ENCODE data around the gene NCCRP1. TPM values are rescaled to one million over a fixed set of nuclear protein-coding genes. Genes with fewer than 3 reads are reported as not detected.

NCCRP1 gene, protein sequence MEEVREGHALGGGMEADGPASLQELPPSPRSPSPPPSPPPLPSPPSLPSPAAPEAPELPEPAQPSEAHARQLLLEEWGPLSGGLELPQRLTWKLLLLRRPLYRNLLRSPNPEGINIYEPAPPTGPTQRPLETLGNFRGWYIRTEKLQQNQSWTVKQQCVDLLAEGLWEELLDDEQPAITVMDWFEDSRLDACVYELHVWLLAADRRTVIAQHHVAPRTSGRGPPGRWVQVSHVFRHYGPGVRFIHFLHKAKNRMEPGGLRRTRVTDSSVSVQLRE
- 10 to 100 TPM in 1 of 2 donors, 1 to 10 TPM in 1; 1.3 to 12.4 TPM for total RNA-seq

DNA sequence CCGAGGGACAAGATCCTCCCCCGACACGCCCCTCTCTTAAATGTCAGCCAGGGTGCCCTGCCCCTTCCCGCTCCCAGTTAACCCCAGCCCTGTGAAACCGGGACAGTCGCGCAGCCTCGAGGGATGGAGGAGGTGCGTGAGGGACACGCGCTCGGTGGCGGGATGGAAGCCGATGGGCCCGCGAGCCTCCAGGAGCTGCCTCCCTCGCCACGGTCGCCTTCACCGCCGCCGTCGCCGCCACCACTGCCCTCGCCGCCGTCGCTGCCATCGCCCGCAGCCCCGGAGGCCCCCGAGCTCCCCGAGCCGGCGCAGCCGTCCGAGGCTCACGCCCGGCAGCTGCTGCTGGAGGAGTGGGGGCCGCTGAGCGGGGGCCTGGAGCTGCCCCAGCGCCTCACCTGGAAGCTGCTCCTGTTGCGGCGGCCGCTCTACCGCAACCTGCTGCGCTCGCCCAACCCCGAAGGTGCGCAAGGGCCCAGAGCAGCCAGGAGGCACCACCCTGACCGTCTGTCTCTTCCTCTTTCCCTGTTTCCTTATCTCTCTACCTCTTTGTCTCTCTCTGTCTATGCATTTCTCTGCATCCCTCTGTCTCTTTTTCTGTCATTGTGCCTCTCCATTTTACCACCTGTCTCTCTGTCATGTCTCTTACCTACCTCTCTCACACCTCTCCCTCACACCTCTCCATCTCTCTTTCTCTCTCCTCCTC is at the start of gene NCCRP1:
TSS of gene NCCRP1 (plus strand) at position 105 of the 703 bp plus-strand sequence. CDS start at position 124, 19 bp downstream.

DNA sequence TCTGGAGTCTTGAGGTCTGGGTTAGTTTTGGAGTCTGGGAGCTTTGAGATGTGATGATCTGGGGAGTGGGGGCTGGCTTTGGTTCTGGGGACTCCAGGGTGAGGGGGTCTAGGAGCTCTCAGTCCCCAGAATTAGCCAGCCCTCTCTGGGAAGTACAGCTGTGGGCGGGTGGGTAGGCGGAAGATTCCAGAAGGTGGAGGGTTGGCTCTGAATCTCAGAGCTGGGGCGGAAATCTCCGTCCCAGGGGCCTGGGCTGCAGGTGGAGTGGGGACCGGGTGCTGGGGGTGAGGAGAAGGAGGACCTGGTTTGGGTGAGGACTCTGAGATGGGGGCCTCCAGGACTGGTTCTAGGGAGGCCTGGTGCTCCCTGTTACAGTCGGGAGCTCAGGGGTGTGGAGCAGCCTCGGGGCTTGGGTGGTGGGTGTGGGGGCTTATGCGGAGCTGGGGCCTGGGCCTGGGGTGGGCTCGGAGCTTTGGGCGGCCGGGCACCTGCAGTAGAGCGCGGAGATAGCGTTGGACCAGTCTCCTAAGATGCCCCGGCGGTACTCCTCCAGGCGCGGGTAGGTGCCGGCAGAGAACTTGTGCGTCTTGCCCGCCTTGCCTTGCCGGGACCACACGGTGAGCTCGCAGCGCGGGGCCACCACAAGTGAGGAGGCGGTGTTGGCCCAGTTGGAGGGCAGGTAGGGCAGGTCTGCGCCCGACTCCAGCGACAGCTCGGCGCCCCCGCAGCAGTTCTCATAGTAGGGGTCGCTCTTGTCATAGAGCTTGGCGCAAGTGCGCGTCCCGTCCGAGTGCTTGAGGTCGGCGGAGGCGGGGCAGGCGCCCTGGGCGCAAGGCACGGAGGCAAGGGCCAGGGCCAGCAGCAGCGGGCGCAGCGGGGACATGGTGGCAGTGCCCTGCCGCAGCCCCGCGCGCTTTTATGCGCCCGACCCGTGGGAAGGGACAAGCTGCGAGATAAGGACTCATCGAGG is 6.9 kb downstream of the NCCRP1 start, which contains the start of gene SYCN:
TSS of gene SYCN (minus strand) at position 892 of the 970 bp plus-strand sequence. CDS start at position 883, 9 bp downstream.

DNA sequence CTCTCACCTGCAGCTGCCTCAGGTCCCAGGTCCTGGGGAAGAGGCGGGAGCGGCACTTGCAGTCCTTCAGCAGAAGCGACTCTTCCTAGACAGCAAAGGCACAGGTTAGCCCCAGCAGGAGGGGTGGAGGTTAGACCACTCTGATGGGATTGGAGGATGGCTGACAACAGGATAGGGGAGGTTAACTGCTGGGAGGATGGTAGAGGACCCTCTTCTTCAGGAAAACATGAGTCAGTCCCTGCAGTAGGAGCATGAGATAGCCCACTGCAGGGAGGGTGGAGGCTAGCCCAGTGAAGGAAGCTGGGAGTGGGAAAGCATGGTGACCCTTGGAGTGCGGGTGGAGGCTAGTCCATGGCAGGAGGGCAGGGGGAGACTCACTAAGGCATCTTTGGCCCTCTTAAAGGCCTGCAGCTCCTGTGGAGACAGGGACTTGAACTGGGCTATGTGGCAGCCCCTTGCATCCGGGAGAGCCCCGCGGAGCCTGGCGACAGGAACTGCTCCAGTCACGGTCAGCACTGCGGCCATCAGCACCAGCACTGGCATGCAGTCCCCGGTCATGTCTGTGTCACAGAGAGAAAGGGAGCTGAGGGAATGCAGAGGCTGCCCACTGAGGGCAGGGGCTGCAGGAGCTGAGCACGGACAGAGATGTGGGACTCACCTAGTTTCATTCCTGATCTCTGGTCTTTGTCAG is 47.8 kb downstream of the NCCRP1 start, which contains the start of gene IFNL3:
TSS of gene IFNL3 (minus strand) at position 597 of the 691 bp plus-strand sequence. CDS start at position 558, 39 bp downstream.

GRCh38 chr19:39248806-39249205 is 52.0 kb downstream of the NCCRP1 start, which contains the start of gene IFNL4:
Gene IFNL4 (minus strand): TSS chr19:39248856.

Other genes starting within 250 kb of the NCCRP1 start
- 10 to 100 TPM; 26.0 to 26.8 TPM for gene FBXO17, start 221.2 kb upstream of the NCCRP1 start, total RNA-seq
- gene FBXO27, start 164.4 kb upstream of the NCCRP1 start, total RNA-seq, result 1 to 10 TPM; 3.8 to 4.0 TPM
- gene ACP7, start 112.6 kb upstream of the NCCRP1 start, total RNA-seq, result 10 to 100 TPM in 1 of 2 donors, 1 to 10 TPM in 1; 2.1 to 14.3 TPM
- gene PAK4, start 71.2 kb upstream of the NCCRP1 start, total RNA-seq, result 10 to 100 TPM; 13.1 to 21.3 TPM
- not detected for gene SYCN, start 7.3 kb downstream of the NCCRP1 start, total RNA-seq
- not detected for gene IFNL3, start 48.0 kb downstream of the NCCRP1 start, total RNA-seq
- not detected for gene IFNL4, start 51.9 kb downstream of the NCCRP1 start, total RNA-seq
- gene IFNL2, start 71.4 kb downstream of the NCCRP1 start, total RNA-seq, result not detected
- gene IFNL1, start 99.4 kb downstream of the NCCRP1 start, total RNA-seq, result not detected
- under 1 TPM; 0.34 to 0.67 TPM for gene LRFN1, start 123.9 kb downstream of the NCCRP1 start, total RNA-seq
- 1 to 10 TPM in 1 of 2 donors, not detected in 1; 1.0 TPM for gene GMFG, start 139.1 kb downstream of the NCCRP1 start, total RNA-seq
- 10 to 100 TPM; 53.9 to 58.2 TPM for gene SAMD4B, start 145.5 kb downstream of the NCCRP1 start, total RNA-seq
- 10 to 100 TPM; 29.6 to 35.3 TPM for gene PAF1, start 194.1 kb downstream of the NCCRP1 start, total RNA-seq
- 10 to 100 TPM; 21.3 to 30.3 TPM for gene MED29, start 194.4 kb downstream of the NCCRP1 start, total RNA-seq
- gene ZFP36, start 209.9 kb downstream of the NCCRP1 start, total RNA-seq, result 1 to 10 TPM; 3.7 to 3.8 TPM
- gene PLEKHG2, start 215.7 kb downstream of the NCCRP1 start, total RNA-seq, result 1 to 10 TPM; 2.8 to 6.0 TPM
- gene RPS16, start 239.0 kb downstream of the NCCRP1 start, total RNA-seq, result 10 to 100 TPM; 19.6 to 51.0 TPM
- 10 to 100 TPM; 64.9 to 75.0 TPM for gene SUPT5H, start 248.6 kb downstream of the NCCRP1 start, total RNA-seq

Measured in melanocyte of skin (primary cell).